IPS-18a (cell line): ENCODE results near the gene PAOX.

Source experiments
- H3K27ac ChIP-seq: one replicate; pipeline ENCODE4 v1.5.1; 2013; ENCODE audit warnings: low read length
- H3K27me3 ChIP-seq: one replicate; pipeline ENCODE4 v1.6.1; 2013; ENCODE audit warnings: mild to moderate bottlenecking, low read length; ENCODE audit not compliant: control insufficient read depth, insufficient read depth
- H3K36me3 ChIP-seq: one replicate; pipeline ENCODE4 v1.6.1; 2013; ENCODE audit warnings: low read depth, low read length; ENCODE audit not compliant: control insufficient read depth
- H3K4me1 ChIP-seq: one replicate; pipeline ENCODE4 v1.6.1; 2013; ENCODE audit warnings: low read depth, low read length; ENCODE audit not compliant: control insufficient read depth
- H3K4me3 ChIP-seq: one replicate; pipeline ENCODE4 v1.5.1; 2013; ENCODE audit warnings: low read length
- H3K9ac ChIP-seq: one replicate; pipeline ENCODE4 v1.6.1; 2013; ENCODE audit warnings: mild to moderate bottlenecking, low read length, moderate library complexity
- H3K9me3 ChIP-seq: one replicate; pipeline ENCODE4 v1.6.1; 2013; ENCODE audit warnings: low read depth, low read length; ENCODE audit not compliant: control insufficient read depth

Gene PAOX

GRCh38 chr10:133351408-133352318 is 27.4 kb upstream of the PAOX start:
- no peaks in the 10 kb centered on the region for H3K27me3 ChIP-seq
- H3K36me3 ChIP-seq, result peaks cover 5% of the 10 kb centered on the region
- no peaks in the 10 kb centered on the region for H3K9me3 ChIP-seq
- no peak overlapping the region for H3K9ac ChIP-seq
- H3K4me3 ChIP-seq, result no peak overlapping the region
- H3K4me1 ChIP-seq, result no peaks in the 10 kb centered on the region
- no peak overlapping the region for H3K27ac ChIP-seq

GRCh38 chr10:133353202-133353959 is 25.7 kb upstream of the PAOX start:
- no peak overlapping the region for H3K27ac ChIP-seq
- H3K9me3 ChIP-seq, result no peaks in the 10 kb centered on the region
- no peaks in the 10 kb centered on the region for H3K4me1 ChIP-seq
- H3K36me3 ChIP-seq, result peaks cover 5% of the 10 kb centered on the region
- no peak overlapping the region for H3K4me3 ChIP-seq
- no peak overlapping the region for H3K9ac ChIP-seq
- no peaks in the 10 kb centered on the region for H3K27me3 ChIP-seq

GRCh38 chr10:133353988-133354605 is 25.0 kb upstream of the PAOX start:
- Histone ChIP-seq H3K27ac (no peak overlapping the region), H3K9me3 (no peaks in the 10 kb centered on the region)

GRCh38 chr10:133354672-133355240 is 24.3 kb upstream of the PAOX start:
- H3K36me3 ChIP-seq, result peaks cover 5% of the 10 kb centered on the region
- H3K9ac ChIP-seq, result no peak overlapping the region
- H3K4me3 ChIP-seq, result no peak overlapping the region
- H3K4me1 ChIP-seq, result no peaks in the 10 kb centered on the region
- no peaks in the 10 kb centered on the region for H3K9me3 ChIP-seq
- no peak overlapping the region for H3K27ac ChIP-seq
- H3K27me3 ChIP-seq, result peaks cover 3% of the 10 kb centered on the region

More at GRCh38 chr10:133353988-133354605, 25.0 kb upstream of the PAOX start:
- Histone ChIP-seq H3K9ac (no peak overlapping the region), H3K27me3 (no peaks in the 10 kb centered on the region), H3K36me3 (peaks cover 5% of the 10 kb centered on the region), H3K4me1 (no peaks in the 10 kb centered on the region), H3K4me3 (no peak overlapping the region)

GRCh38 chr10:133355266-133355665 is 23.8 kb upstream of the PAOX start:
- Histone ChIP-seq H3K4me1 (no peaks in the 10 kb centered on the region), H3K27ac (no peak overlapping the region), H3K27me3 (peaks cover 8% of the 10 kb centered on the region), H3K36me3 (peaks cover 5% of the 10 kb centered on the region), H3K4me3 (no peak overlapping the region), H3K9me3 (no peaks in the 10 kb centered on the region), H3K9ac (no peak overlapping the region)

- H3K4me3 ChIP-seq, result no peak overlapping the region
- H3K36me3 ChIP-seq, result peaks cover 5% of the 10 kb centered on the region
- no peaks in the 10 kb centered on the region for H3K4me1 ChIP-seq
- H3K9ac ChIP-seq, result no peak overlapping the region
- H3K9me3 ChIP-seq, result no peaks in the 10 kb centered on the region
- H3K27me3 ChIP-seq, result peaks cover 9% of the 10 kb centered on the region
- no peak overlapping the region for H3K27ac ChIP-seq
These were observed 23.1 kb upstream of the PAOX start for GRCh38 chr10:133355991-133356390.

GRCh38 chr10:133356549-133357284 is 22.3 kb upstream of the PAOX start:
- no peak overlapping the region for H3K27ac ChIP-seq

GRCh38 chr10:133357285-133358161 is 21.5 kb upstream of the PAOX start, which contains the start of gene FUOM:
Gene FUOM, minus strand, starts transcription at chr10:133358019. Its CDS starts 12 bp downstream, at chr10:133358007.
- no peak within 1 kb of the TSS for H3K27ac ChIP-seq
- H3K27me3 ChIP-seq, result peaks cover 9% of the 10 kb centered on the region
- peak within 1 kb of the TSS; percentile 73 for H3K4me3 ChIP-seq
- H3K9ac ChIP-seq, result peak within 1 kb of the TSS; percentile 59
- peaks cover 12% of the 10 kb centered on the region for H3K36me3 ChIP-seq
- no peaks in the 10 kb centered on the region for H3K9me3 ChIP-seq
- no peaks in the 10 kb centered on the region for H3K4me1 ChIP-seq

More at GRCh38 chr10:133356549-133357284, 22.3 kb upstream of the PAOX start:
- peak overlapping the region; percentile 59 for H3K9ac ChIP-seq
- no peaks in the 10 kb centered on the region for H3K4me1 ChIP-seq
- no peaks in the 10 kb centered on the region for H3K9me3 ChIP-seq
- peaks cover 5% of the 10 kb centered on the region for H3K36me3 ChIP-seq
- peak overlapping the region; percentile 73 for H3K4me3 ChIP-seq
- peaks cover 9% of the 10 kb centered on the region for H3K27me3 ChIP-seq

- H3K4me3 ChIP-seq, result no peak overlapping the region
- H3K4me1 ChIP-seq, result no peaks in the 10 kb centered on the region
These were observed 20.7 kb upstream of the PAOX start for GRCh38 chr10:133358162-133358924.

More at GRCh38 chr10:133358162-133358924, 20.7 kb upstream of the PAOX start:
- H3K27me3 ChIP-seq, result peaks cover 9% of the 10 kb centered on the region
- no peak overlapping the region for H3K27ac ChIP-seq
- H3K9ac ChIP-seq, result no peak overlapping the region
- no peaks in the 10 kb centered on the region for H3K9me3 ChIP-seq
- H3K36me3 ChIP-seq, result peaks cover 21% of the 10 kb centered on the region
